ENCODE measurements around the gene NFKB2. TPM values are rescaled to one million over a fixed set of nuclear protein-coding genes. Genes with fewer than 3 reads are reported as not detected.

The NFKB2 gene
- total RNA-seq, 1 donor from 2014 or later: 4.0 TPM

GRCh38 chr10:102384606-102385429 is 10.7 kb upstream of the NFKB2 start:
- Histone ChIP-seq H3K4me3 (no peak overlapping the region), H3F3A (ENCODE audit: low read depth) (peaks cover 8% of the 10 kb centered on the region), H3K79me2 (ENCODE audit: low read depth) (no peaks in the 10 kb centered on the region), H3K4me2 (no peak overlapping the region), H3K4me1 (no peaks in the 10 kb centered on the region), H3K9me3 (ENCODE audit: low read depth) (no peaks in the 10 kb centered on the region), H3K27me3 (peaks cover 51% of the 10 kb centered on the region), H3K36me3 (no peaks in the 10 kb centered on the region), H2AFZ (replicated peaks) (no peak overlapping the region), H4K20me1 (ENCODE audit: low read depth) (peaks cover 3% of the 10 kb centered on the region), H3K27ac (no peak overlapping the region), H3K9ac (no peak overlapping the region)
- peaks cover 15% of the 10 kb centered on the region for H3K36me3 Mint-ChIP-seq
- peaks cover 3% of the 10 kb centered on the region for H3K27me3 Mint-ChIP-seq (ENCODE audit: insufficient read depth, low read depth)
- H3K9me3 Mint-ChIP-seq: no peaks in the 10 kb centered on the region
- TF ChIP-seq EZH2phosphoT487 (IDR thresholded peaks at IDR 0.05): no peak
- TF ChIP-seq, protein P1, sequence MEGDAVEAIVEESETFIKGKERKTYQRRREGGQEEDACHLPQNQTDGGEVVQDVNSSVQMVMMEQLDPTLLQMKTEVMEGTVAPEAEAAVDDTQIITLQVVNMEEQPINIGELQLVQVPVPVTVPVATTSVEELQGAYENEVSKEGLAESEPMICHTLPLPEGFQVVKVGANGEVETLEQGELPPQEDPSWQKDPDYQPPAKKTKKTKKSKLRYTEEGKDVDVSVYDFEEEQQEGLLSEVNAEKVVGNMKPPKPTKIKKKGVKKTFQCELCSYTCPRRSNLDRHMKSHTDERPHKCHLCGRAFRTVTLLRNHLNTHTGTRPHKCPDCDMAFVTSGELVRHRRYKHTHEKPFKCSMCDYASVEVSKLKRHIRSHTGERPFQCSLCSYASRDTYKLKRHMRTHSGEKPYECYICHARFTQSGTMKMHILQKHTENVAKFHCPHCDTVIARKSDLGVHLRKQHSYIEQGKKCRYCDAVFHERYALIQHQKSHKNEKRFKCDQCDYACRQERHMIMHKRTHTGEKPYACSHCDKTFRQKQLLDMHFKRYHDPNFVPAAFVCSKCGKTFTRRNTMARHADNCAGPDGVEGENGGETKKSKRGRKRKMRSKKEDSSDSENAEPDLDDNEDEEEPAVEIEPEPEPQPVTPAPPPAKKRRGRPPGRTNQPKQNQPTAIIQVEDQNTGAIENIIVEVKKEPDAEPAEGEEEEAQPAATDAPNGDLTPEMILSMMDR (IDR thresholded peaks at IDR 0.05): no peak
- no peak for TF ChIP-seq EZH2 (IDR thresholded peaks at IDR 0.05)
- no peak overlapping the region for H3K27ac Mint-ChIP-seq
- H3K4me3 Mint-ChIP-seq: no peak overlapping the region
- H3K4me1 Mint-ChIP-seq: peaks cover 3% of the 10 kb centered on the region
- no peak for DNase-seq (ENCODE audit: low spot score)

DNA sequence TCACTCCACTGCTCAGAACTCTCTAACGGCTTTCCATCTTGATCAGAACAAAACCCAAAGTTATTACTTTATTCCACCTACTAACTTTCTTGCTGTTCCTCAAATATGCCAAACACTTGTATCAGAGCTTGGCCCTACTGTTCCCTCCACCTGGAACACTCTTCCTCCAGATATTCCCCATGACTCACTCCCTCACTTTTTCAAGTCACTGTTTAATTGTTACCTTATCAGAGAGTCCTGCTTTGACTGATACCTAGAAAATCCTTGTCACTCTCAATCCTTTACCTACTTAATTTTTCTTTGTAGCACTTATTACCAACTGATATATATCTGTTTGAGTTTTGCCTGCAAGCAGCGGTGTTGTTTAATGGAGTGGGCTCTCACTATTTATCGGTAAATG is 5.6 kb upstream of the NFKB2 start:
- Mint-ChIP-seq H3K36me3 (no peaks in the 10 kb centered on the region), H3K27ac (no peak overlapping the region), H3K27me3 (ENCODE audit: insufficient read depth, low read depth) (peaks cover 25% of the 10 kb centered on the region), H3K4me3 (no peak overlapping the region), H3K9me3 (no peaks in the 10 kb centered on the region), H3K4me1 (peaks cover 18% of the 10 kb centered on the region)
- H4K20me1 ChIP-seq (ENCODE audit: low read depth): peaks cover 7% of the 10 kb centered on the region
- TF ChIP-seq, protein P1 (IDR thresholded peaks at IDR 0.05): no peak
- no peak for TF ChIP-seq EZH2phosphoT487 (IDR thresholded peaks at IDR 0.05)
- no peak for TF ChIP-seq EZH2 (IDR thresholded peaks at IDR 0.05)
- peaks cover 21% of the 10 kb centered on the region for H3F3A ChIP-seq (ENCODE audit: low read depth)
- no peak overlapping the region for H2AFZ ChIP-seq (replicated peaks)
- no peak for DNase-seq (ENCODE audit: low spot score)
- peaks cover 4% of the 10 kb centered on the region for H3K4me1 ChIP-seq
- no peak overlapping the region for H3K27ac ChIP-seq
- H3K36me3 ChIP-seq: no peaks in the 10 kb centered on the region
- H3K9ac ChIP-seq: no peak overlapping the region
- H3K4me3 ChIP-seq: no peak overlapping the region
- no peak overlapping the region for H3K4me2 ChIP-seq
- no peaks in the 10 kb centered on the region for H3K9me3 ChIP-seq (ENCODE audit: low read depth)
- H3K79me2 ChIP-seq (ENCODE audit: low read depth): no peaks in the 10 kb centered on the region
- H3K27me3 ChIP-seq: peaks cover 97% of the 10 kb centered on the region

DNA sequence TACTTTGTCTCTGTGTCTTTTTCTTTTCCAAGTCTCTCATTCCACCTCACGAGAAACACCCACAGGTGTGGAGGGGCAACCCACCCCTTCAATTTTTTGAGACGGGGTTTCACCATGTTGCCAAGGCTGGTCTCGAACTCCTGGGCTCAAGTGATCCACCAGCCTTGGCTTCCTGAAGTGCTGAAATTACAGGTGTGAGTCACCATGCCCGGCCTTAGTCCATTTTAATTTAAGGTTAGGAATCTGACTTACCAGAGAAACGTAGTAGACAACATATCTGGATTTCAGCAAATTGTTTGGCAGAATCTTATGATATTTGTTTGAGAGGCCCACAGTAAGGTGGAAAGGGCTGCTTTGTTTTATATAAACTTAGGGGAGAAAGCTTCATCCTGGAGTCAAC is 3.2 kb upstream of the NFKB2 start:
- Mint-ChIP-seq H3K36me3 (no peaks in the 10 kb centered on the region), H3K4me3 (no peak overlapping the region), H3K9me3 (no peaks in the 10 kb centered on the region), H3K27me3 (ENCODE audit: insufficient read depth, low read depth) (peaks cover 26% of the 10 kb centered on the region), H3K27ac (no peak overlapping the region), H3K4me1 (peaks cover 28% of the 10 kb centered on the region)
- H3K27me3 ChIP-seq: peaks cover 87% of the 10 kb centered on the region
- no peak for DNase-seq (ENCODE audit: low spot score)
- no peak overlapping the region for H3K4me2 ChIP-seq
- no peak overlapping the region for H3K4me3 ChIP-seq
- no peak overlapping the region for H3K9ac ChIP-seq
- H2AFZ ChIP-seq (replicated peaks): no peak overlapping the region
- H3K4me1 ChIP-seq: peaks cover 8% of the 10 kb centered on the region
- peaks cover 7% of the 10 kb centered on the region for H4K20me1 ChIP-seq (ENCODE audit: low read depth)
- no peaks in the 10 kb centered on the region for H3K79me2 ChIP-seq (ENCODE audit: low read depth)
- TF ChIP-seq, protein P1 (IDR thresholded peaks at IDR 0.05): no peak
- TF ChIP-seq EZH2phosphoT487 (IDR thresholded peaks at IDR 0.05) (no peak), EZH2 (IDR thresholded peaks at IDR 0.05) (no peak)
- H3K36me3 ChIP-seq: no peaks in the 10 kb centered on the region
- no peak overlapping the region for H3K27ac ChIP-seq
- H3F3A ChIP-seq (ENCODE audit: low read depth): peaks cover 24% of the 10 kb centered on the region
- H3K9me3 ChIP-seq (ENCODE audit: low read depth): no peaks in the 10 kb centered on the region
